Head of caudate nucleus (tissue), 42 donors: ENCODE data around the gene INPP5E.

Source experiments
- DNase-seq, 42 donors: peaks; one replicate each; pipeline versions ENCODE4 v3.0.0 to v3.0.0-alpha.2; 2020 to 2021; ENCODE audit warnings: mixed read lengths in 7 of 42
- intact Hi-C: fragments of 100-400 bp; cut with DNase I; formaldehyde crosslinking; loops from one replicate; pipeline ENCODE4 v1.15.0; 2022

The INPP5E gene

GRCh38 chr9:136455043-136456002, 15.7 kb upstream of the INPP5E start:
- no peak for DNase-seq
- intact Hi-C loops: no loop called here

GRCh38 chr9:136454026-136454796, 14.6 kb upstream of the INPP5E start:
- intact Hi-C loops: no loop called here

GRCh38 chr9:136453326-136453725, 13.7 kb upstream of the INPP5E start:
- intact Hi-C loops: no loop called here
- peak in 20 of 42 donors; percentile 15 to 61 (median 30) for DNase-seq

More at GRCh38 chr9:136454026-136454796, 14.6 kb upstream of the INPP5E start:
- no peak for DNase-seq

- intact Hi-C loops: no loop called here
- no peak for DNase-seq
Measured at GRCh38 chr9:136451221-136451877, 11.7 kb upstream of the INPP5E start.

GRCh38 chr9:136448655-136449054, 9.0 kb upstream of the INPP5E start:
- DNase-seq: peak in 27 of 42 donors; percentile 9 to 78 (median 41)
- intact Hi-C loops: no loop called here

- no peak for DNase-seq
- intact Hi-C loops: no loop called here
Measured at GRCh38 chr9:136447173-136447778, 7.6 kb upstream of the INPP5E start.

GRCh38 chr9:136445799-136446198, 6.2 kb upstream of the INPP5E start:
- no peak for DNase-seq
- intact Hi-C loops: no loop called here

GRCh38 chr9:136444102-136444501, 4.5 kb upstream of the INPP5E start:
- DNase-seq: no peak
- intact Hi-C loops: loop anchor here (5.0 kb wide), 1 partner anchor 42 kb away; the partner anchor contains the start of gene SNAPC4

GRCh38 chr9:136443687-136444086, 4.0 kb upstream of the INPP5E start:
- intact Hi-C loops: loop anchor here (5.0 kb wide), 1 partner anchor 41 kb away; the partner anchor contains the start of gene SNAPC4
- DNase-seq: no peak

- intact Hi-C loops: loop anchor here (5.0 kb wide), 1 partner anchor 41 kb away; the partner anchor contains the start of gene SNAPC4
- DNase-seq: no peak
Measured at GRCh38 chr9:136443087-136443486, 3.4 kb upstream of the INPP5E start.

- DNase-seq: no peak
- intact Hi-C loops: loop anchor here (5.0 kb wide), 1 partner anchor 40 kb away; the partner anchor contains the start of gene SNAPC4
Measured at GRCh38 chr9:136442265-136442664, 2.6 kb upstream of the INPP5E start.

GRCh38 chr9:136441681-136442245, 2.1 kb upstream of the INPP5E start:
- peak in 3 of 42 donors; percentile 18 to 32 (median 24) for DNase-seq
- intact Hi-C loops: loop anchor here (5.0 kb wide), 1 partner anchor 39 kb away; the partner anchor contains the start of gene SNAPC4

GRCh38 chr9:136441191-136441680, 1.6 kb upstream of the INPP5E start:
- peak in 3 of 42 donors; percentile 24 to 61 (median 52) for DNase-seq
- intact Hi-C loops: loop anchor here (5.0 kb wide), 1 partner anchor 39 kb away; the partner anchor contains the start of gene SNAPC4

GRCh38 chr9:136438548-136439480, 831 bp downstream of the INPP5E start:
- peak in 14 of 42 donors; percentile 6 to 45 (median 24) for DNase-seq
- intact Hi-C loops: no loop called here

GRCh38 chr9:136437839-136438547, 1.7 kb downstream of the INPP5E start:
- intact Hi-C loops: no loop called here
- peak in 29 of 42 donors; percentile 15 to 71 (median 42) for DNase-seq

- DNase-seq: no peak
- intact Hi-C loops: no loop called here
Measured at GRCh38 chr9:136437430-136437829, 2.2 kb downstream of the INPP5E start.
